Upper lobe of right lung (tissue), 1 donor: ENCODE data around the gene ARHGAP6. TPM values are rescaled to one million over a fixed set of nuclear protein-coding genes. Genes with fewer than 3 reads are reported as not detected.

Experiments used
- ATAC-seq: fragments of 200-7000 bp; cut with Tn5 transposase; one replicate; pipeline ENCODE4 v1.9.1; 2020; ENCODE audit warnings: mild to moderate bottlenecking, moderate library complexity
- DNase-seq: peaks from one replicate; pipeline ENCODE4 v3.0.0-alpha.2; 2020
- H3K27ac ChIP-seq: fragments of 200-600 bp; one replicate; pipeline ENCODE4 v1.8.0; 2022
- H3K27me3 ChIP-seq: fragments of 200-600 bp; one replicate; pipeline ENCODE4 v1.8.0; 2022; ENCODE audit warnings: mild to moderate bottlenecking
- H3K36me3 ChIP-seq: fragments of 200-600 bp; one replicate; pipeline ENCODE4 v1.8.0; 2022
- H3K4me1 ChIP-seq: fragments of 200-600 bp; one replicate; pipeline ENCODE4 v1.8.0; 2022
- H3K4me3 ChIP-seq: fragments of 200-600 bp; one replicate; pipeline ENCODE4 v1.8.0; 2022; ENCODE audit warnings: mild to moderate bottlenecking
- H3K9me3 ChIP-seq: fragments of 200-600 bp; one replicate; pipeline ENCODE4 v1.8.0; 2022
- intact Hi-C: fragments of 100-400 bp; cut with DNase I; formaldehyde crosslinking; loops from one replicate; pipeline ENCODE4 v1.11.0; 2022
- long read RNA-seq: library from polyadenylated mRNA; unstranded; transcript quantifications from one replicate; pipeline ENCODE4 v2.0.0, GENCODE V29; 2021
- total RNA-seq: library from RNA; stranded (reverse); fragmentation: NEBNext Ultra II Directional; extraction: Animal tissue kit (Norgen Biotek cat#: 25700); gene quantifications from one replicate; pipeline ENCODE4 v1.2.1, GENCODE V29; 2021
- TF ChIP-seq, protein P1 (sequence below): fragments of 200-600 bp; IDR thresholded peaks from one replicate; pipeline ENCODE4 v1.8.0; 2022; ENCODE audit warnings: antibody characterized with exemption
- donor health status: DM: no; HTN: yes; CAD: no; lungs with severe emphysema.

ARHGAP6 gene, protein sequence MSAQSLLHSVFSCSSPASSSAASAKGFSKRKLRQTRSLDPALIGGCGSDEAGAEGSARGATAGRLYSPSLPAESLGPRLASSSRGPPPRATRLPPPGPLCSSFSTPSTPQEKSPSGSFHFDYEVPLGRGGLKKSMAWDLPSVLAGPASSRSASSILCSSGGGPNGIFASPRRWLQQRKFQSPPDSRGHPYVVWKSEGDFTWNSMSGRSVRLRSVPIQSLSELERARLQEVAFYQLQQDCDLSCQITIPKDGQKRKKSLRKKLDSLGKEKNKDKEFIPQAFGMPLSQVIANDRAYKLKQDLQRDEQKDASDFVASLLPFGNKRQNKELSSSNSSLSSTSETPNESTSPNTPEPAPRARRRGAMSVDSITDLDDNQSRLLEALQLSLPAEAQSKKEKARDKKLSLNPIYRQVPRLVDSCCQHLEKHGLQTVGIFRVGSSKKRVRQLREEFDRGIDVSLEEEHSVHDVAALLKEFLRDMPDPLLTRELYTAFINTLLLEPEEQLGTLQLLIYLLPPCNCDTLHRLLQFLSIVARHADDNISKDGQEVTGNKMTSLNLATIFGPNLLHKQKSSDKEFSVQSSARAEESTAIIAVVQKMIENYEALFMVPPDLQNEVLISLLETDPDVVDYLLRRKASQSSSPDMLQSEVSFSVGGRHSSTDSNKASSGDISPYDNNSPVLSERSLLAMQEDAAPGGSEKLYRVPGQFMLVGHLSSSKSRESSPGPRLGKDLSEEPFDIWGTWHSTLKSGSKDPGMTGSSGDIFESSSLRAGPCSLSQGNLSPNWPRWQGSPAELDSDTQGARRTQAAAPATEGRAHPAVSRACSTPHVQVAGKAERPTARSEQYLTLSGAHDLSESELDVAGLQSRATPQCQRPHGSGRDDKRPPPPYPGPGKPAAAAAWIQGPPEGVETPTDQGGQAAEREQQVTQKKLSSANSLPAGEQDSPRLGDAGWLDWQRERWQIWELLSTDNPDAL (N-terminal part only)
- total RNA-seq = 17.1 TPM
- long read RNA-seq, partial matches to known transcripts = 8 of 25 reads
- long read RNA-seq, other reads (novel, unspliced or antisense) = 14 of 25 reads

DNA sequence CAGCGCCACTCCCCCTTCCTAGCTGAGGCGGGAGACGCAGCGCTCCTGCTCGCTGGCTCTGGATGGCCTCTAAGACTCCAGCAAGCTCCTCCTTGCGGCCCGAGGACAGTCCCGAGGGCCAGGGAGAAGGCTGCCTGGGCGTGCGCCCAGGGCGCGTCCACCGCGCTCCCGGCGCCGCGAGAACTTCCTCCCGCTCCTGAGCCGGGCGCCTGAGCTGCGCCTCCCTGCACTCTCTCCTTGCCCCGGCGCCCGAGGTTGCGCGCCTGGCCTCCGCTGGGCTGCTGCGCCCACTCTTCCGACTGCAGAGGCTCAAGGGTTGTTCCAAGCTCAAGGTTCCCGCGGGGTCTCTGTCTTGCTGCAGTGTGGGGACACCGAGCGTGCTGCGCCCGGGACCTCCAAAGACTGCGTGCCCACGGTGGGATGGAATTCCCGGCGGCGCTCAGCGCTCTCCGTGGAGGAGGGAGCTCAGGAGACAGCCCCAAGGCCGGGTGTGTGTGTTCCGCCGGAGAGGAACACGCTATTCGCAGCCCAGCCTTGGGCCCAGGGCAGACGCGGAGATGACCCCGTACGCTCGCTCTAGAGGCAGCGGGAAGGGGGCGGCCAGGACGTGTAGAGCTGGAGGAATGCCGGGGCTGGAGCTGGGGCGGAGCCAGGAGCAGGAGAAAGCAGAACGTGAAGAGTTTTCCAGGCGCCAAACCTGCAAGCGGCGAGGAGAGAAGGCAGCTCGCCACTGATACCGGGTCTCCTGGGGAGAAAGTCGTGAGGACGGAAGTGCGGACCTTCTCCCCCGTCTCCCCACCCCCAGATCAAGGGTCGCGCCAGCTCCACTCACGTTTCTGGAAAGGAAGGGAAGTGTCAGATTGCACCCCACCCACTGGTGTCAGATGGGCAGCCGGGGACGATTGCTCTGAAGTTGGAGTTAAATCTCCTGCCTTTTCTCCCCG is at the start of gene ARHGAP6:
TSS of gene ARHGAP6 (minus strand) at position 753 of the 944 bp plus-strand sequence. CDS start 1,092 bp downstream, outside the sequence.
- peak; percentile 58 for ATAC-seq
- H3K4me3 ChIP-seq = peak within 1 kb of the TSS; percentile 46
- H3K4me1 ChIP-seq = no peaks in the 10 kb centered on the region
- no peaks in the 10 kb centered on the region for H3K27me3 ChIP-seq
- TF ChIP-seq, protein P1, sequence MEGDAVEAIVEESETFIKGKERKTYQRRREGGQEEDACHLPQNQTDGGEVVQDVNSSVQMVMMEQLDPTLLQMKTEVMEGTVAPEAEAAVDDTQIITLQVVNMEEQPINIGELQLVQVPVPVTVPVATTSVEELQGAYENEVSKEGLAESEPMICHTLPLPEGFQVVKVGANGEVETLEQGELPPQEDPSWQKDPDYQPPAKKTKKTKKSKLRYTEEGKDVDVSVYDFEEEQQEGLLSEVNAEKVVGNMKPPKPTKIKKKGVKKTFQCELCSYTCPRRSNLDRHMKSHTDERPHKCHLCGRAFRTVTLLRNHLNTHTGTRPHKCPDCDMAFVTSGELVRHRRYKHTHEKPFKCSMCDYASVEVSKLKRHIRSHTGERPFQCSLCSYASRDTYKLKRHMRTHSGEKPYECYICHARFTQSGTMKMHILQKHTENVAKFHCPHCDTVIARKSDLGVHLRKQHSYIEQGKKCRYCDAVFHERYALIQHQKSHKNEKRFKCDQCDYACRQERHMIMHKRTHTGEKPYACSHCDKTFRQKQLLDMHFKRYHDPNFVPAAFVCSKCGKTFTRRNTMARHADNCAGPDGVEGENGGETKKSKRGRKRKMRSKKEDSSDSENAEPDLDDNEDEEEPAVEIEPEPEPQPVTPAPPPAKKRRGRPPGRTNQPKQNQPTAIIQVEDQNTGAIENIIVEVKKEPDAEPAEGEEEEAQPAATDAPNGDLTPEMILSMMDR = no peak
- H3K9me3 ChIP-seq = no peaks in the 10 kb centered on the region
- intact Hi-C loops = no loop called here
- H3K27ac ChIP-seq = no peak within 1 kb of the TSS
- no peaks in the 10 kb centered on the region for H3K36me3 ChIP-seq
- peak; percentile 44 for DNase-seq

DNA sequence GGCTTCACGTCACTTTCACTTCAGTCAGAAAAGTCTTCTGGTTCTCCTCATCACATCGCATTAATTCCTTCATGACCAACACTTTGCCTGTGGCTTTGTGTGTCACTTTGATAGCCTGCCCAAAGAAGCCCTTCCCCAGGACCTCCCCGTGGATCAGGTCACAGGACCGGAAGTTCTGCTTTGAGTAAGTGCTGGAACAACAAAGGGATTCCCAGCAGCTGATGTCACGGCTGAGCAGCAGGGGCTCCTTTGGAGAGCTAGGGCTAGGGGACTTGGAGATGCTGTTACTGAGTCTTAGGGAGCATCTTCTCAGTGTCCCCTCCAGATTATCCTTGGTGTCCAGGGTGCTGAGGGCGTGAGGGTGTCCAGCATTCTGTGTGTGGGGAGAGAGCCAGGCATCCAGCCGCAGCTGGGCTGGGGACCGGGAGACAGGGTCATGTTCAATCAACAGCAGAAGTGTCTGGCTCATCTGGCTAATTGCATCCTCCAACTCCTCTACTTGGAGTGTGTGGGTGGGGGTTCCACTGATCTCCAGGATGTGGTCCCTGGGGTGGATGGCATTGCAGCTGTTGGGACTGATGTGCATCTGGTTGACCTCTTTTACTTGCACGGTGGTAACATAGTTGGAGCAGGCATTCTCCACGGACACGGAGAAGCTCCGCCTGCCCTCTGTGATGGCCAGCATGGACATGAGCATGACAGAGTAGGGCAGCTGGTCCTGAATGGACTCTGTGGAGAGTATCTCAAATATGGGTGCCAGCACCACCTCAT is 39.2 kb upstream of the ARHGAP6 start:
- ATAC-seq (no peak), DNase-seq (no peak)
- H3K27me3 ChIP-seq = no peaks in the 10 kb centered on the region
- TF ChIP-seq, protein P1 = no peak
- intact Hi-C loops = no loop called here
- no peak overlapping the region for H3K4me3 ChIP-seq
- H3K4me1 ChIP-seq = no peaks in the 10 kb centered on the region
- no peak overlapping the region for H3K27ac ChIP-seq
- no peaks in the 10 kb centered on the region for H3K36me3 ChIP-seq
- no peaks in the 10 kb centered on the region for H3K9me3 ChIP-seq

DNA sequence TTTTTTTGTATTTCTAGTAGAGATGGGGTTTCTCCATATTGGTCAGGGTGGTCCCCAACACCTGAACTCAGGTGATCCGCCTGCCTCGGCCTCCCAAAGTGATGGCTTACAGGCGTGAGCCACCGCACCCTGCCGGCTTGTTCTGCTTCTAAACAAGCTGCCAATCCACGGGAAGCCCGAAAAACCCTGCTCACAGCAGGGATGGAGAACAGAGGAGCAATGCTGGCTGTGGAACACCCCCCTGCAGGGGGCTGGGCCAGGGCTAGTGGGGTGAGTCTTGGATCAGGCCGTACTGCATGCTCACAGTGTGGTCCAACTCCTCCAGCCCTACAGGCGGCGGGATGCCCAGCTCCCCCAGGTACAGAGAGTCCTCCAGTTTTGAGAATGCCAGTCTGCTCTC is 38.1 kb upstream of the ARHGAP6 start:
- Histone ChIP-seq H3K27me3 (no peaks in the 10 kb centered on the region), H3K9me3 (no peaks in the 10 kb centered on the region), H3K36me3 (no peaks in the 10 kb centered on the region), H3K4me3 (no peak overlapping the region), H3K27ac (no peak overlapping the region), H3K4me1 (no peaks in the 10 kb centered on the region)
- DNase-seq = no peak
- ATAC-seq = no peak
- intact Hi-C loops = no loop called here
- TF ChIP-seq, protein P1 = no peak

DNA sequence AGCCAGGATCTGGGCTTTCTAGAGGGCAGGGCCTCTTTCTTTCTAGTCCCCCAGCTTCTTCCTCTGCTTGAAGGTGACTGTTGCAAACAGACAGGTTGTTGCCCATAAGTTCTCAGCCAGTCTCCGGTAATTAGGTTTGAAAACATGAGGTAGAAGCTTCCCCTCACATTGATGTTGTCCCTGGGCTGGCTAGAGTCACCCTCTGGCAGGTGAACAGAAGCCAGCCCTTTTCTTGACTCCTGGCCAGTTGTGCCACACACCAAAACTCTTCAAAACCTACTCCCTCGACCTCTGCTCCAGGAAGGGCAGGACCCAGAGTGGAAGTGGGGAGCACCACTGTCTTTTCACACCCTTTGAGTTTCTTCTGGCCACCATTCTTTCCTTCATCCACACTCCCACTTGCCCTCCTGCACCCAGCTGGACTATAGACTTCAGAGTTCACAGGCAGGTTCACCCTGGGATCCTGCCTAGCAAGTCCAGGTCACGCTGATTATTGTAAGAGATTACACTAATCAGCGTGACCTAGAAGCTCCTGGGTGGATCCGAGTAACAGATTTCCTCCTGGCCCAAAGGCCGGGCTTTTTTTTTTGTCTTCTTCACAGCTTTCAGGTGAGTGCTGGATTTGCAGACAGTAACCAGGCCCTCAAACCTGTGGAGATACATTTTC is 37.4 kb upstream of the ARHGAP6 start:
- no peak overlapping the region for H3K27ac ChIP-seq
- DNase-seq = no peak
- intact Hi-C loops = no loop called here

More for the DNA sequence above, 37.4 kb upstream of the ARHGAP6 start:
- no peak overlapping the region for H3K4me3 ChIP-seq
- no peaks in the 10 kb centered on the region for H3K9me3 ChIP-seq
- ATAC-seq = no peak
- no peaks in the 10 kb centered on the region for H3K27me3 ChIP-seq
- TF ChIP-seq, protein P1 = no peak
- H3K36me3 ChIP-seq = no peaks in the 10 kb centered on the region
- H3K4me1 ChIP-seq = no peaks in the 10 kb centered on the region
